ENCODE results near the gene IL25.

DNA sequence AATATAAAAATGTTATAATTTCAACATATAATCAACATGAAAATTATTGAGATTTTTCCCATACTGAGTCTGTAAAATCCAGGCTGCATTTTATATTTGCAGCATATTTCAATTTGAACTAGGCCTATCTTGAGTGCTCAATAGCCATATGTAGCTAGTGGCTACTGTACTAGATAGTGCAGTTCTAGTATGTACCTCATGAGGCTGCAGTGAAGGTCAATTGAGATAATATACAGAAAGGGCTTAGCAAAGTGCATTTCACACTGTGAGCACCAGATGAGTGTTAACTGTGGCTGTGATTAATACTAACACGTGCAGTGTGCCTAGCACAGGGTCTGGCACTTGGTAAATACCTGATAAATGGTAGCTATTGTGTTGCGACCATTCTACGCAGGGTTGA lies 14.6 kb upstream of the IL25 start:
- no peak for TF ChIP-seq CBFB (IDR thresholded peaks at IDR 0.05; ENCODE audit: low read depth)
- no peak for TF ChIP-seq TAF1 (IDR thresholded peaks at IDR 0.05; ENCODE audit: borderline replicate concordance, low read depth, low read length)
- no peak for TF ChIP-seq REST (IDR thresholded peaks at IDR 0.05; ENCODE audit: low read depth, low read length)
- no peak for TF ChIP-seq JUND (IDR thresholded peaks at IDR 0.05; ENCODE audit: low read depth, low read length)
- no peak for TF ChIP-seq SUZ12 (IDR thresholded peaks at IDR 0.05; ENCODE audit: unreplicated experiment)
- TF ChIP-seq EZH2 (IDR thresholded peaks at IDR 0.05; ENCODE audit: borderline replicate concordance, control insufficient read depth, low read depth, low read length) = no peak
- no peak for TF ChIP-seq CTCF (IDR thresholded peaks at IDR 0.05 in 2 of 3, conservative IDR thresholded peaks at IDR 0.05 in 1 of 3; ENCODE audit: control insufficient read depth in 2 of 3, extremely low read depth in 1 of 3, insufficient read depth in 1 of 3, low read depth in 3 of 3, low read length in 3 of 3)

All from GM12878 (cell line).